Keratinocyte (primary cell): ENCODE measurements around the gene IRX3. TPM values are rescaled to one million over a fixed set of nuclear protein-coding genes. Genes with fewer than 3 reads are reported as not detected.
"Not testable (repeated sequence)": the region's sequence is repeated elsewhere in the genome, so short reads cannot be mapped to it uniquely, and the experiment has no call there.

Experiments
- DNase-seq: peaks from one replicate; pipeline ENCODE4 v3.0.0-alpha.2; 2011; ENCODE audit warnings: low read depth, missing footprints, low spot score
- FAIRE-seq: peaks from 2 replicates; lab custom pipeline; 2011; peaks lifted over from hg19 to GRCh38; lab: Jason Lieb, UNC
- H2AFZ ChIP-seq: 2 replicates; pipeline ENCODE4 v1.6.0; 2012; ENCODE audit warnings: low read length, control low read depth, inconsistent platforms; ENCODE audit not compliant: control insufficient read depth
- H3K27ac ChIP-seq: 2 replicates; pipeline ENCODE4 v1.5.1; 2011; ENCODE audit warnings: low read length; ENCODE audit not compliant: control insufficient read depth, insufficient read depth
- H3K27me3 ChIP-seq: 3 replicates; pipeline ENCODE4 v1.6.0; 2011; ENCODE audit warnings: low read length; ENCODE audit not compliant: control insufficient read depth, insufficient read depth; ENCODE audit errors: extremely low read depth
- H3K36me3 ChIP-seq, 2 experiments: 2 replicates in 1 of 2; 3 replicates in 1 of 2; pipeline ENCODE4 v1.5.1; 2011; ENCODE audit warnings: low read length in 2 of 2, mild to moderate bottlenecking in 1 of 2; ENCODE audit not compliant: control insufficient read depth in 2 of 2, insufficient read depth in 2 of 2; ENCODE audit errors: extremely low read depth in 1 of 2
- H3K4me1 ChIP-seq: 3 replicates; pipeline ENCODE4 v1.5.1; 2011; ENCODE audit warnings: low read length; ENCODE audit not compliant: control insufficient read depth, insufficient read depth; ENCODE audit errors: extremely low read depth
- H3K4me2 ChIP-seq: 3 replicates; pipeline ENCODE4 v1.6.0; 2011; ENCODE audit warnings: low read depth, low read length; ENCODE audit not compliant: control insufficient read depth, insufficient read depth; ENCODE audit errors: extremely low read depth
- H3K4me3 ChIP-seq, 3 experiments: fragments of 200-600 bp in 1 of 3; sonication (generic) in 1 of 3; 2 replicates in 2 of 3; 3 replicates in 1 of 3; pipeline ENCODE4 v1.5.1; 2011 to 2016; ENCODE audit warnings: low read length in 3 of 3, mild to moderate bottlenecking in 3 of 3, control low read depth in 2 of 3, inconsistent platforms in 1 of 3, low read depth in 1 of 3, mixed read lengths in 1 of 3, mixed run types in 1 of 3, moderate library complexity in 1 of 3; ENCODE audit not compliant: control insufficient read depth in 2 of 3, insufficient read depth in 2 of 3; ENCODE audit errors: extremely low read depth in 1 of 3
- H3K79me2 ChIP-seq: 2 replicates; pipeline ENCODE4 v1.6.0; 2012; ENCODE audit warnings: low read length; ENCODE audit not compliant: control insufficient read depth, insufficient read depth
- H3K9ac ChIP-seq: 3 replicates; pipeline ENCODE4 v1.6.0; 2011; ENCODE audit warnings: low read length; ENCODE audit not compliant: control insufficient read depth, insufficient read depth; ENCODE audit errors: extremely low read depth
- H3K9me1 ChIP-seq: 3 replicates; pipeline ENCODE4 v1.6.0; 2011; ENCODE audit warnings: low read length; ENCODE audit not compliant: control insufficient read depth, insufficient read depth; ENCODE audit errors: extremely low read depth
- H3K9me3 ChIP-seq: 2 replicates; pipeline ENCODE4 v1.5.1; 2012; ENCODE audit warnings: low read depth, low read length; ENCODE audit not compliant: control insufficient read depth
- H4K20me1 ChIP-seq: 3 replicates; pipeline ENCODE4 v1.6.0; 2011; ENCODE audit warnings: low read length; ENCODE audit not compliant: control insufficient read depth, insufficient read depth; ENCODE audit errors: extremely low read depth
- EZH2 ChIP-seq: IDR thresholded peaks from one replicate; pipeline ENCODE4 v1.6.1; 2012; ENCODE audit warnings: inconsistent platforms, mild to moderate bottlenecking, low read length, moderate library complexity
- dilution Hi-C: fragments of 300-500 bp; cut with MboI; formaldehyde crosslinking; loops from one replicate; pipeline ENCODE4 v1.7.0; 2020; ENCODE audit warnings: low sequenced_read_pairs; ENCODE audit not compliant: extremely low pct_ligation_motif_present
- polyA plus RNA-seq, 5 experiments: library from polyadenylated mRNA; depleted of rRNA in 3 of 5; stranded (reverse) in 3 of 5; stranded (forward) in 1 of 5; unstranded in 1 of 5; fragments of >200 nt; gene quantifications; 1 replicate in 1 of 5; 2 replicates in 3 of 5; 3 replicates in 1 of 5; pipeline versions ENCODE4 v1.2.1 to v1.2.3, GENCODE V29; 2011 to 2012; ENCODE audit warnings: missing spikeins in 2 of 5, low read depth in 1 of 5, low replicate concordance in 1 of 5
- TF ChIP-seq, protein P1 (sequence below), 3 experiments: IDR thresholded peaks in 1 of 3; conservative IDR thresholded peaks in 1 of 3; optimal IDR thresholded peaks in 1 of 3; 2 replicates in 2 of 3; 3 replicates in 1 of 3; pipeline versions ENCODE3 to v1.5.1; 2011; ENCODE audit warnings: low read length in 3 of 3, mild to moderate bottlenecking in 3 of 3, moderate library complexity in 2 of 3, control low read depth in 1 of 3, inconsistent platforms in 1 of 3; ENCODE audit not compliant: insufficient read depth in 2 of 3; ENCODE audit errors: extremely low read depth in 1 of 3

Gene IRX3
- polyA plus RNA-seq, 1 donor (not counting 4 experiments of a cell fraction or from before 2014, with no cell fraction given) = 3.3 TPM

DNA sequence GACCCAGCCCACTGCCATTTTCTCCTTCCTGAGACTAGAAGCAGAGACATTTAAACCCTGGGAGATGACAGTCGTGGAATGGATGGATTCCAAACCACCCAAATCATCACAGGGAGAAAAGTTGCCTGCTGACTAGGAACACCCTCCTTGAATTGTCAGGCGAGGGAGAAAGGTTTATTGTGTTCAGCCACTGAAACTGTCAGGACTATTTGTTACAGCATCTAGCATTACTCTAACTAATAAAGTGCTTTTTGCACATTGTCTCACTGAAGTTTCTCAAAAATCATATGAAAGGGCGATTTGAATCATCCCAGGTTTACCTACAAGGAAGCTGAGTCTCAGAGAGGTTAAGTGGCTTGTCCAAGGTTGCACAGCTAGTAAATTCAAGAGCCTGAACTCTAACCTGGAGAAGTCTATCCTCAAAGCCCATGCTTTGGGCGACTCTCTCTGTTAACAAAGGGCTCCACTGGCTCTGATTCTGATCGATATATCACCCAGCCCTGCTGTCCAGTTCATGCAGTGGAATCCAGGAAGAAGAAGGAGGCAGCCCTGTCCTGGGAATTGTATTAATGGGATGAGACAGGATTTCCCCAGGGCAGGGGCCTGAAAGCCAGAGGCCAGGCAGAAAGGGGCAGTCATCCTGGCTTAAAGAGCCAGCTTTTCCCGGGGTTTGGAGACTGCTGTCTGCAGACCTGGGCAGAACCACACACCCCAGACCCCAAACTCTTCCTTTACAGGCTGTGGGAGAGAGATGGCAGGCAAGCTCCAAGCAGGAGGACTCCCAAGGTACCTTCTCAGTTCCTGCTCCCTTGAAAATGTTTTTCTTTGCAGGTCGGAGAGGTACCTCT, 37.5 kb downstream of the IRX3 start:
- Histone ChIP-seq H3K9me1 (no peaks in the 10 kb centered on the region), H3K9ac (no peak overlapping the region), H2AFZ (no peak overlapping the region), H3K9me3 (no peaks in the 10 kb centered on the region), H3K36me3 (no peaks in the 10 kb centered on the region), H3K4me1 (peaks cover 5% of the 10 kb centered on the region), H4K20me1 (no peaks in the 10 kb centered on the region), H3K4me2 (no peak overlapping the region), H3K79me2 (no peaks in the 10 kb centered on the region), H3K4me3 (no peak overlapping the region), H3K27me3 (peaks cover 3% of the 10 kb centered on the region), H3K27ac (no peak overlapping the region)
- TF ChIP-seq, protein P1, sequence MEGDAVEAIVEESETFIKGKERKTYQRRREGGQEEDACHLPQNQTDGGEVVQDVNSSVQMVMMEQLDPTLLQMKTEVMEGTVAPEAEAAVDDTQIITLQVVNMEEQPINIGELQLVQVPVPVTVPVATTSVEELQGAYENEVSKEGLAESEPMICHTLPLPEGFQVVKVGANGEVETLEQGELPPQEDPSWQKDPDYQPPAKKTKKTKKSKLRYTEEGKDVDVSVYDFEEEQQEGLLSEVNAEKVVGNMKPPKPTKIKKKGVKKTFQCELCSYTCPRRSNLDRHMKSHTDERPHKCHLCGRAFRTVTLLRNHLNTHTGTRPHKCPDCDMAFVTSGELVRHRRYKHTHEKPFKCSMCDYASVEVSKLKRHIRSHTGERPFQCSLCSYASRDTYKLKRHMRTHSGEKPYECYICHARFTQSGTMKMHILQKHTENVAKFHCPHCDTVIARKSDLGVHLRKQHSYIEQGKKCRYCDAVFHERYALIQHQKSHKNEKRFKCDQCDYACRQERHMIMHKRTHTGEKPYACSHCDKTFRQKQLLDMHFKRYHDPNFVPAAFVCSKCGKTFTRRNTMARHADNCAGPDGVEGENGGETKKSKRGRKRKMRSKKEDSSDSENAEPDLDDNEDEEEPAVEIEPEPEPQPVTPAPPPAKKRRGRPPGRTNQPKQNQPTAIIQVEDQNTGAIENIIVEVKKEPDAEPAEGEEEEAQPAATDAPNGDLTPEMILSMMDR (optimal IDR thresholded peaks at IDR 0.05 in 1 of 3, IDR thresholded peaks at IDR 0.05 in 1 of 3, conservative IDR thresholded peaks at IDR 0.05 in 1 of 3; ENCODE audit: extremely low read depth in 1 of 3, insufficient read depth in 2 of 3, low read length in 3 of 3) = no peak
- no peak for TF ChIP-seq EZH2
- FAIRE-seq = no peak
- dilution Hi-C loops = no loop called here
- DNase-seq = no peak

DNA sequence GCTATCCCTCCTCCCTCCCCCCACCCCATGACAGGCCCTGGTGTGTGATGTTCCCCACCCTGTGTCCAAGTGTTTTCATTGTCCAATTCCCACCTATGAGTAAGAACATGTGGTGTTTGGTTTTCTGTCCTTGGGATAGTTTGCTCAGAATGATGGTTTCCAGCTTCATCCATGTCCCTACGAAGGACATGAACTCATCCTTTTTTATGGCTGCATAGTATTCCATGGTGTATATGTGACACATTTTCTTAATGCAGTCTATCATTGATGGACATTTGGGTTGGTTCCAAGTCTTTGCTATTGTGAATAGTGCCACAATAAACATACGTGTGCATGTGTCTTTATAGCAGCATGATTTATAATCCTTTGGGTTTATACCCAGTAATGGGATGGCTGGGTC, 38.9 kb downstream of the IRX3 start:
- H4K20me1 ChIP-seq, H3K4me1 ChIP-seq, DNase-seq, H3K4me2 ChIP-seq, H3K79me2 ChIP-seq, H3K27ac ChIP-seq, FAIRE-seq, H3K4me3 ChIP-seq, H3K9ac ChIP-seq, H3K9me1 ChIP-seq, H3K27me3 ChIP-seq, H2AFZ ChIP-seq, H3K9me3 ChIP-seq, H3K36me3 ChIP-seq, dilution Hi-C loops: not testable (repeated sequence)

DNA sequence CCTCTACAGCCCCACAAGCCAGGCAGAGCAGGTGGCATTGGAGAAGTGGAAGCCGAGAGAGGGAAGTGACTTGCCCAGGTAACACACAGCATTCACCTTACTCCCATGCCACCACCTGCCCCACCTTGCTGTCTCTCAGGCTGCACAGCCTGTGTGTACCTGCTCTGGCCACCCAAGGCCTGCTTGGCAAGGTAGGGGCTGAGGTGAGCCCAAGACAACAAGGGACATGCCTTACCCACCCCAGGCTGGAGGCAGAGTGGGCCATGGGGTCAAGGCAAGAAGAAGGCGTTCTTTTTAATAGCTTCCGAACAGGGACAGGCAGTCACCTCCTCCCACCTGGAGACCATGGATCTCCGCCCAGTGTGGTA, 40.1 kb downstream of the IRX3 start:
- H3K9me1 ChIP-seq = no peaks in the 10 kb centered on the region
- H3K9me3 ChIP-seq = no peaks in the 10 kb centered on the region
- no peaks in the 10 kb centered on the region for H3K79me2 ChIP-seq
- H3K4me2 ChIP-seq = no peak overlapping the region
- no peaks in the 10 kb centered on the region for H3K36me3 ChIP-seq
- FAIRE-seq = no peak
- H3K9ac ChIP-seq = no peak overlapping the region
- TF ChIP-seq EZH2 = no peak
- TF ChIP-seq, protein P1 (optimal IDR thresholded peaks at IDR 0.05 in 1 of 3, IDR thresholded peaks at IDR 0.05 in 1 of 3, conservative IDR thresholded peaks at IDR 0.05 in 1 of 3; ENCODE audit: extremely low read depth in 1 of 3, insufficient read depth in 2 of 3, low read length in 3 of 3) = no peak
- H4K20me1 ChIP-seq = no peaks in the 10 kb centered on the region
- peaks cover 6% of the 10 kb centered on the region for H3K27me3 ChIP-seq
- H2AFZ ChIP-seq = no peak overlapping the region
- H3K4me1 ChIP-seq = no peaks in the 10 kb centered on the region
- dilution Hi-C loops = no loop called here
- H3K4me3 ChIP-seq = no peak overlapping the region
- no peak for DNase-seq
- H3K27ac ChIP-seq = no peak overlapping the region
